Smooth muscle cell (in vitro differentiated cells): ENCODE data around the gene CDR2L. TPM values are rescaled to one million over a fixed set of nuclear protein-coding genes. Genes with fewer than 3 reads are reported as not detected.
A peak's percentile ranks its signal among the peaks of the same experiment; 100 is the strongest.

ENCODE experiments used
- DNase-seq: peaks from one replicate; lab custom pipeline; 2025; ENCODE audit not compliant: unreplicated experiment; lab: John Stamatoyannopoulos, UW
- H2AFZ ChIP-seq: fragments of 200-600 bp; sonication (generic); 2 replicates; pipeline ENCODE4 v1.6.0; 2016; ENCODE audit warnings: antibody characterized with exemption, low read depth, mild to moderate bottlenecking
- H3F3A ChIP-seq: fragments of 200-600 bp; sonication (generic); 2 replicates; pipeline ENCODE4 v1.6.0; 2017; ENCODE audit warnings: antibody characterized with exemption, low read depth
- H3K27ac ChIP-seq: fragments of 200-600 bp; sonication (generic); 2 replicates; pipeline ENCODE4 v1.5.1; 2016; ENCODE audit warnings: low read depth, mild to moderate bottlenecking
- H3K27me3 ChIP-seq: fragments of 200-600 bp; sonication (generic); 2 replicates; pipeline ENCODE4 v1.6.1; 2016; ENCODE audit warnings: low read depth, mild to moderate bottlenecking
- H3K36me3 ChIP-seq: fragments of 200-600 bp; sonication (generic); 2 replicates; pipeline ENCODE4 v1.5.1; 2016; ENCODE audit warnings: low read depth
- H3K4me1 ChIP-seq: fragments of 200-600 bp; sonication (generic); 2 replicates; pipeline ENCODE4 v1.5.1; 2016; ENCODE audit warnings: low read depth
- H3K4me2 ChIP-seq: fragments of 200-600 bp; sonication (generic); 2 replicates; pipeline ENCODE4 v1.6.0; 2016; ENCODE audit warnings: mild to moderate bottlenecking
- H3K4me3 ChIP-seq: fragments of 200-600 bp; sonication (generic); 2 replicates; pipeline ENCODE4 v1.5.1; 2016; ENCODE audit warnings: mild to moderate bottlenecking
- H3K79me2 ChIP-seq: fragments of 200-600 bp; sonication (generic); 2 replicates; pipeline ENCODE4 v1.6.0; 2016; ENCODE audit warnings: low read depth, mild to moderate bottlenecking
- H3K9ac ChIP-seq: fragments of 200-600 bp; sonication (generic); 2 replicates; pipeline ENCODE4 v1.6.0; 2016; ENCODE audit warnings: low read depth
- H3K9me3 ChIP-seq: fragments of 200-600 bp; sonication (generic); replicated peaks from 2 replicates; pipeline ENCODE4 v1.5.1; 2016; ENCODE audit warnings: low read depth
- H4K20me1 ChIP-seq: fragments of 200-600 bp; sonication (generic); 2 replicates; pipeline ENCODE4 v1.6.0; 2016; ENCODE audit warnings: low read depth
- WGBS: methylation state at CpG from one replicate; pipeline ENCODE4 v1.1.7; 2016; ENCODE audit warnings: low lambda C conversion rate; 5-methylcytosine and 5-hydroxymethylcytosine counted together
- polyA plus RNA-seq: library from polyadenylated mRNA; unstranded; fragments of >200 nt; fragmentation: Nextera tagmentation; extraction: Ambion mirVana; gene quantifications from 2 replicates; pipeline ENCODE4 v1.2.1, GENCODE V29; 2016
- total RNA-seq: library from RNA; depleted of rRNA; stranded (reverse); fragments of >200 nt; gene quantifications from 2 replicates; pipeline ENCODE4 v1.2.3, GENCODE V29; 2014
- TF ChIP-seq, protein P1 (sequence below): fragments of 200-600 bp; sonication (generic); IDR thresholded peaks from 2 replicates; pipeline ENCODE4 v1.5.1; 2017; ENCODE audit warnings: borderline replicate concordance, mild to moderate bottlenecking, antibody characterized with exemption; ENCODE audit not compliant: insufficient read depth, poor library complexity, severe bottlenecking

CDR2L gene
- total and polyA plus RNA-seq, 2 experiments from 2014 or later, result 37.8 to 40.7 TPM

DNA sequence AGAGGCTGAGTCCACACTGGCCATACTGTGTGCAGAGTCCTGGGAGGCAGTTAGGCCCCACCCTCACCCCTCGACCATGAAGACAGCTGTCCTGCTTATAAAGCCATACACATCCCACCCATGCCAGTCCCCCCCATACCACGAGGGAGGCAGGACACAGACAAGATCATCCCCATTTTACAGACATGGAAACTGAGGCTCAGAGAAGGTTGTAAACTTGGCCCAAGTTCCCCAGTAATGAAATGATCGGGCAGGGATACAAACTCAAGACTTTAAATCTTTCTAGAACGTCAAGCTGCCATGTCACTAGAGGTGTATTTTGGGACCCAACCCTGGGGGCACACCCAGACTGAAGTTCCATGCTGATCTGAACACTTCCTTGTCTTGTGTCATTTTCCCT is 31.3 kb upstream of the CDR2L start:
- H4K20me1 ChIP-seq, result no peaks in the 10 kb centered on the region
- no peak overlapping the region for H3K9ac ChIP-seq
- H3K27ac ChIP-seq, result no peak overlapping the region
- no peaks in the 10 kb centered on the region for H3K9me3 ChIP-seq
- 80% methylated on average over 4 of the region's 4 CpGs for WGBS
- H3K36me3 ChIP-seq, result no peaks in the 10 kb centered on the region
- TF ChIP-seq, protein P1, sequence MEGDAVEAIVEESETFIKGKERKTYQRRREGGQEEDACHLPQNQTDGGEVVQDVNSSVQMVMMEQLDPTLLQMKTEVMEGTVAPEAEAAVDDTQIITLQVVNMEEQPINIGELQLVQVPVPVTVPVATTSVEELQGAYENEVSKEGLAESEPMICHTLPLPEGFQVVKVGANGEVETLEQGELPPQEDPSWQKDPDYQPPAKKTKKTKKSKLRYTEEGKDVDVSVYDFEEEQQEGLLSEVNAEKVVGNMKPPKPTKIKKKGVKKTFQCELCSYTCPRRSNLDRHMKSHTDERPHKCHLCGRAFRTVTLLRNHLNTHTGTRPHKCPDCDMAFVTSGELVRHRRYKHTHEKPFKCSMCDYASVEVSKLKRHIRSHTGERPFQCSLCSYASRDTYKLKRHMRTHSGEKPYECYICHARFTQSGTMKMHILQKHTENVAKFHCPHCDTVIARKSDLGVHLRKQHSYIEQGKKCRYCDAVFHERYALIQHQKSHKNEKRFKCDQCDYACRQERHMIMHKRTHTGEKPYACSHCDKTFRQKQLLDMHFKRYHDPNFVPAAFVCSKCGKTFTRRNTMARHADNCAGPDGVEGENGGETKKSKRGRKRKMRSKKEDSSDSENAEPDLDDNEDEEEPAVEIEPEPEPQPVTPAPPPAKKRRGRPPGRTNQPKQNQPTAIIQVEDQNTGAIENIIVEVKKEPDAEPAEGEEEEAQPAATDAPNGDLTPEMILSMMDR, result no peak
- H3K4me3 ChIP-seq, result no peak overlapping the region
- H2AFZ ChIP-seq, result no peak overlapping the region
- H3K27me3 ChIP-seq, result no peaks in the 10 kb centered on the region
- no peak for DNase-seq
- no peaks in the 10 kb centered on the region for H3K79me2 ChIP-seq
- H3K4me2 ChIP-seq, result no peak overlapping the region
- H3K4me1 ChIP-seq, result no peaks in the 10 kb centered on the region
- no peaks in the 10 kb centered on the region for H3F3A ChIP-seq

DNA sequence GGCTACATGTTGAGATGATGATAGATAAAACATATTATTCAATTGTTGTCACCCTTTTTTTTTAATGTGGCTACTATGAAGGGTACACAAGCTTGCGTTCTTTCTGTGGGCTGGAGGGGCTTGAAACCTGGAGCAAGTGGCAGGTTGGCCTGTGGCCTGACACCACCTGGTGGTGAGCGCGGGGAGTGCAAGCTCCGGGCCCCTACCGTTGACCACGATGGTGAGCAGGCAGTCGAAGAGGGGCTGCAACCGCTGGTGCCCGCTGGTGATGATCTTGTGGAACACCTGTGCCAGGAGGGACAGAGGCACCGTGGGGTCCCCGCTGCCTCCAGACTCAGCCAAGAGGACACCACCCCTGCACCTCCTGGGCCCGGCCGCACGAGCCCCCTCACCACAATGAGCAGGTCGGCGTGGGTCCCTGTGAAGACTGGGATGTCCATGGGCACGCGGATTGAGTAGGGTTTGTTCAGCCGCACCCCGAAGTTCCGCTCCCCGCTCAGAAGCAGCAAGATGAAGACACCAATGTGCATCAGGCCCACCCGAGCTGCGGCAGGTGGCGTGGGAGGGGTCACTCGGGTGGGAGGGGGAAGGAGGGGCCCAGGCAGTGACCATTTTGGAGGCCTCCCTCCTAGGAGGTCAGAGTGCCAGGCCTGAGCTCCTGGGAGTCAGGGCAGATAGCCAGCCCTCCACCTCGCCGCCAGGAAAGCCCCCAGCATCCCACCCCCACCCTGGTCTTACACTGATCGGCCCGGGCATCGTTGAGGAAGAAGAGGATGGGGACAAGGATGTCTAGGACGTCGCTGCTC is 29.3 kb upstream of the CDR2L start:
- H3K4me3 ChIP-seq, result no peak overlapping the region
- H3K27ac ChIP-seq, result no peak overlapping the region
- H3F3A ChIP-seq, result no peaks in the 10 kb centered on the region
- no peaks in the 10 kb centered on the region for H3K9me3 ChIP-seq
- no peaks in the 10 kb centered on the region for H3K79me2 ChIP-seq
- 53% methylated on average over 33 of the region's 33 CpGs for WGBS
- no peaks in the 10 kb centered on the region for H4K20me1 ChIP-seq
- H3K36me3 ChIP-seq, result no peaks in the 10 kb centered on the region
- TF ChIP-seq, protein P1, result peak; percentile 90
- H3K4me2 ChIP-seq, result no peak overlapping the region
- peak; percentile 49 for DNase-seq
- H3K27me3 ChIP-seq, result no peaks in the 10 kb centered on the region
- no peak overlapping the region for H3K9ac ChIP-seq
- no peak overlapping the region for H2AFZ ChIP-seq
- H3K4me1 ChIP-seq, result no peaks in the 10 kb centered on the region

DNA sequence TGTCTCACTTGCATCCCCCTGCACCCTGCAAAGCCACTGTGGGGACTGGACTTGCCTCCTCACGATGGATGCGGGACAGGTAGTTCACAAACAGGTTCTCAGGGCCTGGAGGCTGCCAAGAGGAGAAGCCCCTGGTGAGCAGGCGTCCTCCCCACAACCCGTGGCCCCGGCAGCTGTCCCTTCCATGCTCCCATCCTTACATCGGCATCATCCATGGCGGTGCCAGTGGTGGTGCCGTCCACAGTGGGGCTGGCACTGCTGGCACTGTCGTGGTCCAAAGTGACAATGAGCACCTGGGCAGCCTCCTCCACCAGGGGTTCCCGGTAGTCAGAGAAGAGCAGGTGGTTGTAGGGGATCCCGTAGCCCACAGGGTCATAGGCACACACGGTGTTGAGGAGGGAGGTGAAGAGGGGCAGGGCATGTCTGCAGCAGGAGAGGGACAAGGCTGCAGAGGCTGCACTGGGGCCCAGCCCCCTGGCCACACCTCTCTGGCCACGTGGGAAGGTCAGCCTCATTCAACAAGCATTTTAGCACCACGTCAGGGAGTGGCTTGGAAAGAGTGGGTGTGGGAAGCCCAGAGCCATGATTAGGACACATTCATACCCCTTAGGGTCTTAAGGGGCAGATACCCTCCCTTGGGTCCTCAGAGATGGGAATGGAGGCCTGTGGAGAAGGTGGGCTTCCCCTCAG is 27.5 kb upstream of the CDR2L start:
- Histone ChIP-seq H3K9ac (no peak overlapping the region), H4K20me1 (no peaks in the 10 kb centered on the region), H3K36me3 (no peaks in the 10 kb centered on the region), H3K4me3 (no peak overlapping the region), H3K4me2 (no peak overlapping the region), H3K27ac (no peak overlapping the region), H3F3A (no peaks in the 10 kb centered on the region), H3K27me3 (no peaks in the 10 kb centered on the region), H2AFZ (no peak overlapping the region), H3K9me3 (no peaks in the 10 kb centered on the region), H3K4me1 (no peaks in the 10 kb centered on the region), H3K79me2 (no peaks in the 10 kb centered on the region)
- TF ChIP-seq, protein P1, result no peak
- 78% methylated on average over 14 of the region's 14 CpGs for WGBS
- DNase-seq, result no peak
